Fibroblast of the aortic adventitia (primary cell): ENCODE data around the gene SCMH1. TPM values are rescaled to one million over a fixed set of nuclear protein-coding genes. Genes with fewer than 3 reads are reported as not detected.

Source experiments
- DNase-seq: peaks from one replicate; pipeline ENCODE4 v3.0.0-alpha.2; 2010; ENCODE audit warnings: low read depth
- H3K4me3 ChIP-seq: 2 replicates; pipeline ENCODE4 v1.5.1; 2011; ENCODE audit warnings: low read depth, mild to moderate bottlenecking, control low read depth, low read length, moderate library complexity
- CTCF ChIP-seq: IDR thresholded peaks from 2 replicates; pipeline ENCODE4 v1.5.1; 2011; ENCODE audit warnings: mild to moderate bottlenecking, low read length, control low read depth, inconsistent platforms; ENCODE audit not compliant: insufficient read depth
- total RNA-seq: library from RNA; depleted of rRNA; stranded (reverse); fragments of >200 nt; gene quantifications from 2 replicates; pipeline ENCODE4 v1.2.3, GENCODE V29; 2012; ENCODE audit warnings: low replicate concordance

Gene SCMH1
- total RNA-seq, 1 donor, result 12.1 TPM

DNA sequence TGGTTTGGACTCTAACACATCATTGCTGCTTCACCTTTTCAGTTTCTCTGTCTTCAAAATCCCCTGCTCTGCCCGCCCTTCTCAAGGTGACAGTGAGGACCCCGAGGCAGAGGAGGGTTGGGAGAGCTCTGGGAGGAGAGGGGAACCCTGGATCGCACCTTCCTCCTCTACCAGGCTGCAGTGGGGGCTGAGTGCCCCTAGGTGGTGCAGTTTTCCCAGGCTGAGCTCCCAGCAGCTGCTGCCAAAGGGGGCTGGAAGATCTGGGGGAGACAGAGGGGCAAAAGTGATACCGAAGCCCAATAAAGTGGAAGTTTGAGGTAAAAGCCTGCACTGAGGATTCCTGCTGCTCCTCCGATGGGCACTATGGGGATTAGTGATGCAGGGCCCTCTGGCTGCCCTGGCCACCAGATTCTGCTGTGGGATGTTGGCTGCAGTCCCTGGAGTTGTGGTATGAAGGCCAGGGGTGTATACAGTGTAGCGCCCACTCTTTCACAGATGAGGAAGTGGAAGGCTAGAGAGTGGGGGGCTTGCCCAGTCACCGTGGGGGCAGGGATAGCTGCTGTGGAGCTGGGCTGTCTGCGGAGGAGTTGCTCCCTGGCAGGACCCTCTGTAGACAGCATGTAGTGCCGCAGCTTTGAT lies 40.7 kb upstream of the SCMH1 start:
- peak; percentile 28 for DNase-seq
- no peak overlapping the region for H3K4me3 ChIP-seq
- peak; percentile 89 for TF ChIP-seq CTCF

- no peak for DNase-seq
- no peak overlapping the region for H3K4me3 ChIP-seq
- no peak for TF ChIP-seq CTCF
Observed at GRCh38 chr1:41281334-41281733, 39.2 kb upstream of the SCMH1 start.

GRCh38 chr1:41280202-41281032 lies 38.3 kb upstream of the SCMH1 start:
- TF ChIP-seq CTCF, result no peak
- no peak for DNase-seq
- no peak overlapping the region for H3K4me3 ChIP-seq

DNA sequence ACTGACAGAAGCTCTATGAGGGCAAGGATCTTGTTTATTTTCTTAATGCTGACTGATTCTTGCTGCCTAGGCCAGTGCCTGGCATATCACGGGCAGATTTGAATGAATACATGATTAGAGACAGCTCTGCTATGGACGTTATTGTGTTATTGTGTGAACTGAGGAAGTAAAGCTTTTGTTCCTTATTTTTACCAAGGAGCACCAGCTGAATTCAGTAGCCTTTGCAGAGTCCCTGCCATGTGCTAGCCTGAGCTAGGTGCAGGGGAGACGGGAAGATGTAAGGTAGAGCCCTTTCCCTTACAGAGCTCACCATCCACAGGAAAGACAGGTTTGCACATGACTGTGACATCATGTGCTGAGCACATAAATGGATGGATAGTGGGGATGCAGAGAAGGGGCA lies 36.0 kb upstream of the SCMH1 start:
- DNase-seq, result no peak
- no peak for TF ChIP-seq CTCF
- no peak overlapping the region for H3K4me3 ChIP-seq

- H3K4me3 ChIP-seq, result no peak overlapping the region
- DNase-seq, result no peak
- TF ChIP-seq CTCF, result no peak
Observed at GRCh38 chr1:41277371-41277975, 35.4 kb upstream of the SCMH1 start.

GRCh38 chr1:41275831-41276230 lies 33.7 kb upstream of the SCMH1 start:
- H3K4me3 ChIP-seq, result no peak overlapping the region
- DNase-seq, result no peak
- no peak for TF ChIP-seq CTCF
